ENCODE results near the gene CYP2B6.
"Not testable (repeated sequence)": the region's sequence is repeated elsewhere in the genome, so short reads cannot be mapped to it uniquely, and the experiment has no call there.

The CYP2B6 gene

DNA sequence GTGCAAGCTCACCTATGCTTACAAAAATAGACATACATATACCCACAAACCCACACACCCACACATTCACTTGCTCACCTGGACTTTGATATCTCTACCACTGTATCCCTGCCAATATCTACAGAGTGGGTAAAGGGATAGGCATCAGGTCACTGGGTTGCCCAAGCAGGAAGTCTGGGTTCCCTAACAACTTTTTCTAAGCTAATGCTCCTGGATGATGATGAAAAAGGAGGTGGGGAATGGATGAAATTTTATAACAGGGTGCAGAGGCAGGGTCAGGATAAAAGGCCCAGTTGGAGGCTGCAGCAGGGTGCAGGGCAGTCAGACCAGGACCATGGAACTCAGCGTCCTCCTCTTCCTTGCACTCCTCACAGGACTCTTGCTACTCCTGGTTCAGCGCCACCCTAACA lies at the start of gene CYP2B6:
TSS of gene CYP2B6 (plus strand) at position 311 of the 410 bp plus-strand sequence. CDS start at position 335, 24 bp downstream.
- DNase-seq, result no peak

DNA sequence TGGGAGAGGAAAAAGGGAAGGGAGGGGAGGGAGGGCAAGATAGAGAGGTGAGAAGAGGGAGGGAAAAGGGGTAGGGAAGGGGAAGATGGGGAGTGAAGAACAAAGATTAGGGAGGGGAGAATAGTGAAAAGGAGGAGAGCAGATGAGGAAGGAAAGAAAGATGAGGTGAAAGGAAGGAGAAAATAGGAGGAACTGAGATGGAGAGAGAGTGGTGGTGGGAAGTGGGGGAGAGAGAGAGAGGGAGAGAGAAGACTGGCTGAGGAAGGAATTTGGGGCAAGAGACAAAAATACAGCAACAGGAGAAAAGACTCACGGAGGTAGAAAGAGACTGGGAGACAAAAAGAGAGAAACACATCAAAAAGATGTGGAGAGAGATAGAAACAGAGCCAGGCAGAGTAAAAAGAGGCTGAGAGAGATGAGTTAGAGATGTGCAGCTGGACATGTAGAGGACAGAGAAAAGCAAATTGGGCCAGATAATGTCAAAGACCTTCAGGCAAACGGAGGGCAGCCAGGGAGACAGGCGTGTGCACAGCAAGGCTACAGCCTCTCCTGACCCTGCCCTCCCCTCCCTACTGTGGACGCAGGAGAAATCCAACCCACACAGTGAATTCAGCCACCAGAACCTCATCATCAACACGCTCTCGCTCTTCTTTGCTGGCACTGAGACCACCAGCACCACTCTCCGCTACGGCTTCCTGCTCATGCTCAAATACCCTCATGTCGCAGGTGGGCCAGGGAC lies 49.4 kb upstream of the CYP2B6 start:
- no peak for DNase-seq

DNA sequence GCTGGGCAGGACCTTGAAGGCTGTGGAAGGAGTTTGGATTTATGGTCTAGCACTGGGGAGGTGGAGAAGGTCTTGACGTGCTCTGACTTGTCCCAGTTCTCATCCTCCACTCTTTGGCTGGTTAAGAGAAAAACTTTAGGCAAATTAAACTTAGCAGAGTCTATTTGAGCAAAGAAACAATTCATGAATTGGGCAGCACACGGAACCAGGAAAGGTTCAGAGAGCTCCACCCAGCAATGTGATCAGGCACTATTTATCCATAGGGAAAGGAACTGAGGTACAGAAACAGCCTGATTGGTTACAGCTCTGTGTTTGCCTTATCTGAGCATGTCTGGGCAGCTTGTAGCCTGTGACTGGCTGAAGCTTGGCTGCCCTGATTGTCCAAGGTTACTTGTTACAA lies 45.4 kb upstream of the CYP2B6 start:
- no peak for DNase-seq

DNA sequence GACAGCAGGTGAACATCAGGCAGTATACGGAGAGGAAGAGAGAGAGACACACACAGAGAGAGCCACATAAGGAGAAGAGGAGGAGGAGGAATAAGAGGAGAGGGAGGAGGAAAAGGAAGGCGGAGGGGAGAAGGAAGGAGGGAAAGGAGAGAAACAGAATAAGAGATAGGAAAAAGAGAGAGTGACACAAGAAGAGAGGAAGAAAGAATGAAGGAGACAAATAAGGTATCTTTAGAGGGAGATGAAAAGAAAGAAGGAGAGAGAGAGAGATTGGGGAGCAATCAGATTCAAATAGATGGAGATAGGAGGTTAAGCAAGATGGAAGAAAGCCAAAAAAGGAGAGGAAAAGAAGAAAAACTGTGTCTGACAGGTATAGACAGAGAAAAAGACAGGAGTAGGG lies 44.0 kb upstream of the CYP2B6 start:
- DNase-seq, result no peak

DNA sequence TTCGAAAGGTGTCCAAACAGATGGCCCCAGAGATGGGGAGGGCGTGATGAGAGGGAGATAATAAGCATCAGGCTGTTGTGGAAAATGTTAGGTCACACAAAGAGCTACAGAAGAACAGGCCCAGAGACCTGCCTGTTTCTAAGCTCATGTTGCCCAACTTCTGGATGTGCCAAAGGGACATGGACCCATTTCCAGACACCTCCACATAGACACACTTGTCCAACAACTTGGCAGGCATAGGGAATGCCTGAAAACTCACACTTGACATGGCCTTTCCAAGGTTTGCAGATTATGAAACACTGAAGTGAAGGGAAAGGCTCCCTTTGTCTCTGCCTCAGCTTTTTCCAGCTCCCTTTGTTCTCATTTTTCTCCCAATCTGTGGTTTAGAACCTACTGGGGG lies 43.5 kb upstream of the CYP2B6 start:
- no peak for DNase-seq

GRCh38 chr19:40948580-40949299 lies 42.3 kb upstream of the CYP2B6 start:
- DNase-seq, result no peak

DNA sequence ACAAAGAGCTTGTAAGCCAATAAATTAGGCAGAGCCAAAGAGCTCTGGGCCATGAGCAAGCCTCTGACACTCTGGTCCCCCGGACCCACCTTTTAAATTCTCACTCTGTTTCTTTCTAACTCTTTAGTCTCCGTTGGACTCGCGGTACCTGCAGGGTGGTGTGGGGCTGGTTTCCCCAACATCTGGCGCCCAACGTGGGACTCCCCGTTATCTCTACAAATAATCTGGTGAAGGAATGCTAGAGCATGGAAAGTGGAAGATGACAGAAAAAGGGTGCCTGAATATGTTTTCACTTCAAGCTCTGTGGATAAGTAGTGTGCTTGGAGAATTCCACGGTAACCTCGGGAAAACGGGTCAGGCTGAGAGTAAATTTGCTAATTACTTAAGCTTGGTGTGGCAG lies 36.5 kb upstream of the CYP2B6 start:
- DNase-seq, result no peak

- DNase-seq, result no peak
Observed at GRCh38 chr19:40959338-40959737, 31.7 kb upstream of the CYP2B6 start.

- DNase-seq, result no peak
Observed at GRCh38 chr19:40960062-40960685, 30.9 kb upstream of the CYP2B6 start.

DNA sequence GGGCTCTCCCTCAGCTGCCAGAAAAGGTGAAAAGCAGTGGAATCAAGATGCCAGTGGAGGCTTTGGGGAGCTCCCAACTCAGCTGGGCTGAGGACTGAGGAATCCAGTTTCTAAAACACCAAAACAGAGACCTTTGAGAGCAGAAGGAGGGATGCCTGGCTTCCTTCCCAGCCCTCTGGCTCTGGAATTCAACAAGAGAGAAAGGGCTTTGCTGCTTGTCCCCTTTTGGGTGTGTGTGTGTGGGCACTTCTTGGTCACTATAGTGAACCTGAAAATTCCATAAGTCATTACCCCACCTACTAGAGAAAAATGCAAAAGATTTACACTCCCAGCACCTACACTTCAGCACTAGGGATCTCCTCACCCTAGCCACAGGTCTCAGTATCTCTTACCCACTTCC lies 30.3 kb upstream of the CYP2B6 start:
- no peak for DNase-seq

DNA sequence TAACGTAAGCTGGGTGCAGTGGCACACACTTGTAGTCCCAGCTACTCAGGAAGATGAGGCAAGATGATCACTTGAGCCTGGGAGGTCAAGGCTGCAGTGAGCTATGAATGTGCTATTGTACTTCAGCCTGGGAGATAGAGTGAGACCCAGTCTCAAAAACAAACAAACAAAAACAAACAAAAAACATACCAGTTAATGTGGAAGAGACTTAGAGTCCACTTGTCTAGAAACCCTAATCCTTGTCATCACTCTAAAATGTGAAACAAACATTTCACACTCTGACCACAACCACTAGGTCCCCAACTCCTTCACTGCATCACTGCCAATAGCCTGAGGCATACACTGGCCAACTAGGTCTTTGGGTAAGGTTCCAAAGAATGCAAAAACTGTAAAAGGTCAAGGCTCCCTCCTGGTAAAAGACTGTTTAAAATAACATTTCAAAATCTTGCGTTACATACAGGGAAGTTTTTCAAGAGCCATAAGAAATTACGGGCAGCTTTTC lies 28.6 kb upstream of the CYP2B6 start:
- no peak for DNase-seq

GRCh38 chr19:40964361-40964760 lies 26.7 kb upstream of the CYP2B6 start:
- not testable (repeated sequence) for DNase-seq

GRCh38 chr19:40965351-40965750 lies 25.7 kb upstream of the CYP2B6 start:
- not testable (repeated sequence) for DNase-seq

DNA sequence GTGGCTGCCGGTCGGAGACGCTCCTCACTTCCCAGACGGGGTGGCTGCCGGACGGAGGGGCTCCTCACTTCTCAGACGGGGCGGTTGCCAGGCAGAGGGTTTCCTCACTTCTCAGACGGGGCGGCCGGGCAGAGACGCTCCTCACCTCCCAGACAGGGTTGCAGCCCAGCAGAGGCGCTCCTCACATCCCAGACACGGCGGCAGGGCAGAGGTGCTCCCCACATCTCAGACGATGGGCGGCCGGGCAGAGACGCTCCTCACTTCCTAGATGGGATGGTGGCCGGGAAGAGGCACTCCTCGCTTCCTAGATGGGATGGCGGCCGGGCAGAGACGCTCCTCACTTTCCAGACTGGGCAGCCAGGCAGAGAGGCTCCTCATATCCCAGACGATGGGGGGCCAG lies 24.5 kb upstream of the CYP2B6 start:
- not testable (repeated sequence) for DNase-seq

DNA sequence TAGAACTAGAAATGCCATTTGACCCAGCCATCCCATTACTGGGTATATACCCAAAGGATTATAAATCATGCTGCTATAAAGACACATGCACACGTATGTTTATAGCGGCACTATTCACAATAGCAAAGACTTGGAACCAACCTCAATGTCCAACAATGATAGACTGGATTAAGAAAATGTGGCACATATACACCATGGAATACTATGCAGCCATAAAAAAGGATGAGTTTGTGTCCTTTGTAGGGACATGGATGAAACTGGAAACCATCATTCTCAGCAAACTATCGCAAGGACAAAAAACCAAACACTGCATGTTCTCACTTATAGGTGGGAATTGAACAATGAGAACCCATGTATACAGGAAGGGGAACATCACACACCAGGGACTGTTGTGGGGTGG lies 23.0 kb upstream of the CYP2B6 start:
- not testable (repeated sequence) for DNase-seq

- not testable (repeated sequence) for DNase-seq
Observed at GRCh38 chr19:40969721-40970120, 21.4 kb upstream of the CYP2B6 start.

- DNase-seq, result not testable (repeated sequence)
Observed at GRCh38 chr19:40970396-40971345, 20.4 kb upstream of the CYP2B6 start.

DNA sequence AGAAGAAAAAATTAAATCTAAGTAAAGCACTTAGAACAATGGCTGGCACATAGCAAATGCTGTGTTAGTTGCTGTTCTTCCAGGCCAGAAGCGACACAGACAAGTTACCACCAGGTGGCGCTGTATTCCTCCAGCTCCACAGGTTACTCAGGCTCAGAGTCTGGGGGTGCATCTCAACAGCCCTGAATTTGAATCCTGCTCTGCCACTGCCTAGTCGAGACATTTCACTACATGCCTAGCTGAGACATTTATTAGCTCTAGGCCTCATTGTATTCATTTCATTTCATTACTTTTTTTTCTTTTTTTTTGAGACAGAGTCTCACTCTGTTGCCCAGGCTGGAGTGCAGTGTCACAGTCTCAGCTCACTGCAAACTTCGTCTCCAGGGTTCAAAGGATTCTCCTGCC lies 16.4 kb upstream of the CYP2B6 start:
- DNase-seq, result peak; percentile 77 to 78

DNA sequence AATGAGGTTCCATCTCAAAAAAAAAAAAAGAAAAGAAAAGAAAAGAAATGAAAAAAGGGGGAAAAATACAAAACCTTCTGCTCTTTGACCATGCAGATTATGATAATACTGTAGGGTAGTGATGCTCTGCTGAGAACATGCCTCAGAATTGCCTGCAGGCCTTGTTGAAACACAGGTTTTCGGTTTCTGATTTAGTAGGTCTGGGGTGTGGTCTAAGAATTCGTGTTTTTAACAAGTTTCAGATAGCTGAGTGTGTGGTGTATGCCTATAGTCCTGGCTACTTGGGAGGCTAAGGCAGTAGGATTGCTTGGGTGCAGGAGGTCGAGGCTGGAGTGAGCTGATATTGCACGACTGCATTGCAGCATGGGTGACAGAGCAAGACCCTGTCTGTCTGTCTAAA lies 14.9 kb upstream of the CYP2B6 start:
- DNase-seq, result no peak

- DNase-seq, result no peak
Observed at GRCh38 chr19:40976724-40977123, 14.4 kb upstream of the CYP2B6 start.

DNA sequence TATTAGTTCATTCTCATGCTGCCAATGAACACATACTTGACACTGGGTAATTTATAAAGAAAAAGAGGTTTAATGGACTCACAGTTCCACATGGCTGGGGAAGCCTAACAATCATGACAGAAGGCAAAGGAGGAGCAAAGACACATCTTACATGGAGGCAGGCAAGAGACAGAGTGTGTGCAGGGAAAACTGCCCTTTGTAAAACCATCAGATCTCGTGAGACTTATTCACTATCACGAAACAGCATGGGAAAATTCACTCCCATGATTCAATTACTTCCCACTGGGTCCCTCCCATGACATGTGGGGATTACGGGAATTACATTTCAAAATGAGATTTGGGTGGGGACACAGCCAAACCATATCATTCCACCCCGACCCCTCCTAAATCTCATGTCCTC lies 11.3 kb upstream of the CYP2B6 start:
- not testable (repeated sequence) for DNase-seq

DNA sequence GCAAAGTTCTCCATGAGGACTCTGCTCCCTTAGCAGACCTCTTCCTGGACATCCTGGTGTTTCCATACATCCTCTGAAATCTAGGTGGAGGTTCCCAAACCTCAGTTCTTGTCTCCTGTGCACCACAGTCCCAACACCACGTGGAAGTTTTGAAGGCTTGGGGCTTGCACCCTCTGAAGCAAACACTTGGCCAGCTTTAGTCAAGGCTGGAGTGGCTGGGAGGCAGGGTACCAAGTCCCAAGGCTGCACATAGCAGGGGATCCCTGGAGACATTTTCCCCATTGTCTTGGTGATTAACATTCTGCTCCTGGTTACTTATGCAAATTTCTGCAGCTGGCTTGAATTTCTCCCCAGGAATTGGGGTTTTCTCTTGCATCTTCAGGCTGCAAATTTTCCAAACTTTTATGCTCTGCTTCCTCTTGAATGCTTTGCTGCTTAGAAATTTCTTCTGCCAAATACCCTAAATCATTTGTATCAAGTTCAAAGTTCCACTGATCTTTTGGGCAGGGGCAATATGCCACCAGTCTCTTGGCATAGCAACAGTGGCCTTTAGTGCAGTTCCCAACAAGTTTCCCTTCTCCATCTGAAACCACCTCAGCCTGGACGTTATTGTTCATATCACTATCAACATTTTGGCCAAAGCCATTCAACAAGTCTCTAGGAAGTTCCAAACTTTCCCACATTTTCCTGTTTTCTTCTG lies 10.2 kb upstream of the CYP2B6 start:
- not testable (repeated sequence) for DNase-seq
